ENCODE data around the gene MTCL3.
A peak's percentile ranks its signal among the peaks of the same experiment; 100 is the strongest.

Gene MTCL3

DNA sequence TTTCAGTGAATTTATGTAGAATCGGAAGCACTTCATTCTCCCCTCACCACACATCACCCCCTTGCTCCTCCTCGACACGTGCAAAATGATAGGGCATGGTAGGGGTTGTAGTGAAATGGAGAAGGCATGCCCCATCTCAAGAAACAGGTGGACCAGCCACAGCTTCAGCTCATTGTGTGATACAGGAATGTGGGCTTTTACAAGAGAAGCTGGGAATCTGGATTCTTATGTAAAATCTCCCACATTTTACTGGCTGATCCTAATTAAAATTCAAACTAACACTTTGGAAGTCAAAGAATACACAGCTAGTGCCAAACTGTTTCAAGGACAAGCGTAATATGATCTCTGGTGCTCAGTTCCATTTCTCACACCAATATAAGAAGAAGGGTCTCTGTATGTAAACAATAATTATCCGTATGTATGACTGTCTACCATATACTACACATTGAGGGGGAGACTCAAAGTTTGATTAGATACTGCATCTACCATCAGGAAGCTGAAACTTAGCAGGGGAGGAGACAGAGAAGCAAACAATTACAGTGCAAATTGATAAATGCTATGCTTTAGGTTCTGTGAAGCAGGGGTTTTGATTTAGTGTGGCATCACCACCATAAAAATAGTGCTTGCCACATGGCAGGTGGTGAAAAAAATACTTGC lies 35.6 kb downstream of the MTCL3 start:
- TF ChIP-seq POLR2A (IDR thresholded peaks at IDR 0.05; ENCODE audit: low read depth, low read length) (no peak), TAF1 (IDR thresholded peaks at IDR 0.05; ENCODE audit: borderline replicate concordance, low read depth, low read length) (no peak), POLR2AphosphoS5 (IDR thresholded peaks at IDR 0.05; ENCODE audit: low read depth, low read length) (no peak)
- DNase-seq (ENCODE audit: insufficient read length) (no peak), FAIRE-seq (peak; percentile 5)

DNA sequence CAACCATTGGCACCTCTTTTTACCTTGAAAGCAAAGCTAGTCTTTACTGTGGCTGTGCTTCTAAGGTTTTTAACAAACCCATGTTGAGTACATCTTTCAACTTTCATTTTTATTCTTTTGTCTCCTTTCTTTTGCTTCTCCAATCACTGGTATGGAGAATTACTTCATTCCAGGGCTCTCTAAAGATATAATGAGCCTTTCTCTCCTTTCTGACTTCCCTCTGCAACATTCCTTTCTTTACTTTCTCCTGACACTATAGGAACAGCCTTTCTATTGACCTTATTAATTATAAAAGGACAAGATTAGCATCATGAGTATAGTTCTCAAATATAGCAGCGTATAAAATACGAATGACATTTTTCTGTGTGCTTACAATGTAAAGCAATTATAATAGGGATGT lies 36.8 kb downstream of the MTCL3 start:
- FAIRE-seq (no peak), DNase-seq (ENCODE audit: insufficient read length) (no peak)
- TF ChIP-seq POLR2A (IDR thresholded peaks at IDR 0.05; ENCODE audit: low read depth, low read length) (no peak), TAF1 (IDR thresholded peaks at IDR 0.05; ENCODE audit: borderline replicate concordance, low read depth, low read length) (no peak), POLR2AphosphoS5 (IDR thresholded peaks at IDR 0.05; ENCODE audit: low read depth, low read length) (no peak)

DNA sequence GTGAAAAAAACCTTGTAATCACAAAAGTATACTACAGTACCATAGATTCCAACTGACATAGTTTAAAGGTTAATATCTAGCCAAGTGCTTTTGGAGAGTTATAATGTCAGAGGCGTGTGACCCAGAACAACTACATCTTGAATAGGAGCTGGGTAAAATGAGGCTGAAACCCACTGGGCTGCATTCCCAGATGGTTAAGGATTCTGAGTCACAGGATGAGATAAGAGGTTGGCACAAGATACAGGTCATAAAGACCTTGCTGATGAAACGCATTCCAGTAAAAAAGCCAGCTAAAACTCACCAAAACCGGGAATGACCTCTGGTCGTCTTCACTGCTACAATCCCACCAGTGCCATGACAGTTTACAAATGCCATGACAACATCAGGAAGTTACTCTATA lies 37.5 kb downstream of the MTCL3 start:
- DNase-seq (ENCODE audit: insufficient read length), result no peak
- no peak for FAIRE-seq
- TF ChIP-seq TAF1 (IDR thresholded peaks at IDR 0.05; ENCODE audit: borderline replicate concordance, low read depth, low read length), result no peak
- no peak for TF ChIP-seq POLR2A (IDR thresholded peaks at IDR 0.05; ENCODE audit: low read depth, low read length)
- TF ChIP-seq POLR2AphosphoS5 (IDR thresholded peaks at IDR 0.05; ENCODE audit: low read depth, low read length), result no peak

DNA sequence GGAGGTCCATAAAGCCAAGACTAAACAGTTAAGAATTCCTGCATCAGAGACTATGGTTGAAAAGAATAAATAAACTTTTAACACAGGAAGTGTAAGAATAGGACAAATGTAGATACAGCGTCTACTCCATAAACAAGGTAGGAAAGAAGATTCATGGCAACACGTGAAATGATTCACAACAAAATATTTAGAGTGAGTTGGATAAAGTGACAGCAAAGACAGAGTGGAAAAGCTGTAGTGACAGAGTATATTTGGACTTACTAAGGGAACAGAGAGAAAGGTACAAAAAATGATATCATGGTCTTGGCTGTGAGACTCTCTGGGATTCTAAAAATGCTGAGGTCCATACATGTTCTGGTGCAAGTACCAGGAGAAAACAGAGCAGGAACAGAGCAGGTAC lies 38.0 kb downstream of the MTCL3 start:
- DNase-seq (ENCODE audit: insufficient read length) (no peak), FAIRE-seq (no peak)
- TF ChIP-seq POLR2AphosphoS5 (IDR thresholded peaks at IDR 0.05; ENCODE audit: low read depth, low read length), result no peak

DNA sequence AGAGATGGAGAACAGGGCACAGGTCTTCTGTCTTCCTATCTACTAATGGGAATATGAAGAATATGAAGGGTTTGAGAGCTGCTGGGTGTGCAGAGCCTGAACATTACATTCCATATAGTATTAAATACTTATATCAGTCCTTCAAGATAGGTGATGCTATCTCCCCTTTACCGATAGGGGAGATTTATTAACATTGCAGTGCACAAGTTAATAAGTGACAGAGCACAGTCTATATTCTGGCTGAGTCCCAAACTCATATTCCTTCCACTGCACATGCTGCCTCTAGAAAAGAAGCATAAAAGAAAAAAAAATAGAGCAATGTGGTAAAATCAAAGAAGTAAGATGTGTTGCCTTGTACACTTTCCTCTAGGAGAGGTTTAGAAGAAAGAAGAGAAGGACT lies 41.5 kb downstream of the MTCL3 start:
- no peak for DNase-seq (ENCODE audit: insufficient read length)
- no peak for FAIRE-seq
- TF ChIP-seq POLR2A (IDR thresholded peaks at IDR 0.05; ENCODE audit: low read depth, low read length) (no peak), POLR2AphosphoS5 (IDR thresholded peaks at IDR 0.05; ENCODE audit: low read depth, low read length) (no peak), TAF1 (IDR thresholded peaks at IDR 0.05; ENCODE audit: borderline replicate concordance, low read depth, low read length) (no peak)

DNA sequence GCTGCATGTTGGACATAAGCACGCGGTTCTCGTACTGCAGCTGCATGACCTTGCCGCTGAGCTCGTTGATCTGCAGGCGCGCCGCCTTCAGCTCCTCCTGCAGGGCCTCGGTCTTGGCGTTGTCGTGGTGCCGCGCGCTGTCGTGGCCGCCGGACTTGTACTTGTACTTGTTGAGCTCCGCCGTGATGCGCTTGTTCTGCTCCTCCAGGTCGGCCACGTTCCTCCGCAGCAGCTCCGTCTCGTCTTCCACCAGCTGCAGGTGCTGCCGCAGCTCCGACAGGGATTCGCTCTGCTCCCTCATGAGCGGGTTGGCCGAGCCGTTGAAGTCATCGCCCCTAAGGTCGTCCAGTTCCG lies 43.3 kb downstream of the MTCL3 start:
- TF ChIP-seq POLR2AphosphoS5 (IDR thresholded peaks at IDR 0.05; ENCODE audit: low read depth, low read length), result no peak
- TF ChIP-seq POLR2A (IDR thresholded peaks at IDR 0.05; ENCODE audit: low read depth, low read length), result no peak
- TF ChIP-seq TAF1 (IDR thresholded peaks at IDR 0.05; ENCODE audit: borderline replicate concordance, low read depth, low read length), result no peak
- DNase-seq (ENCODE audit: insufficient read length), result no peak
- FAIRE-seq, result no peak

DNA sequence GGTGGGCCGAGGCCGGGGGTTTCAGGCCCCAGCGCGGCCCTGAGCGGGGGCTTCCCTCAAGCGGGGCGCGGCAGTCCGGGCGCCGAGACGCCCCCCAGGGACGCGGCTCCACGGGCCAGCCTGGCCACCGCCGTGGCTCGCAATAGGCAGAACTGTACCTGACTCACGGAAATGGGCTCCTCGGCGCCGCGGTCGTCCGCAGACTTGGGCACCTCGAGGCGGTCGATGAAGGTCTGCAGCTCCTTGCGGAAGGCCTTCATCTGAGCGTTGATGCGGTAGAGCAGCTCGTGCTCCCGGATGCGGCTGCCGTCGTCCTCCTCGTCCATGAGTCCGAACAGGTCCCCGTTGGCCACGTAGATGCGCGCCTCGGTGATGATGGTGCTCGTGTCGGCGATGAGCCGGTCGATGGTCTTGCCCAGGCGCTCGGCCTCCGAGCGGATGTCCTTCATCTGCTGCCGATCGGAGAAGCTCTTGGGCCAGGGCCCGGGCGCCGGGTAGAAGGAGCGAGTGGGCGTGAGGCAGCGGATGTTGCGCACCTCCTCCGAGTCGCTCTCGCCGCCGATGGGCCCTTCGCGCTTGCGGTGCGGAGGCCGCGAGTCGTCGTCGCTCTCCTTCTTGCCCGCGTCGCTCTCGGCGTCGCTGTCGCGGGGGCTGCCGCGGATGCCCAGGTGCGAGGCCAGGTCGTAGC lies 43.9 kb downstream of the MTCL3 start:
- no peak for FAIRE-seq
- DNase-seq (ENCODE audit: insufficient read length), result no peak
- TF ChIP-seq TAF1 (IDR thresholded peaks at IDR 0.05; ENCODE audit: borderline replicate concordance, low read depth, low read length), result no peak
- no peak for TF ChIP-seq POLR2A (IDR thresholded peaks at IDR 0.05; ENCODE audit: low read depth, low read length)
- no peak for TF ChIP-seq POLR2AphosphoS5 (IDR thresholded peaks at IDR 0.05; ENCODE audit: low read depth, low read length)

DNA sequence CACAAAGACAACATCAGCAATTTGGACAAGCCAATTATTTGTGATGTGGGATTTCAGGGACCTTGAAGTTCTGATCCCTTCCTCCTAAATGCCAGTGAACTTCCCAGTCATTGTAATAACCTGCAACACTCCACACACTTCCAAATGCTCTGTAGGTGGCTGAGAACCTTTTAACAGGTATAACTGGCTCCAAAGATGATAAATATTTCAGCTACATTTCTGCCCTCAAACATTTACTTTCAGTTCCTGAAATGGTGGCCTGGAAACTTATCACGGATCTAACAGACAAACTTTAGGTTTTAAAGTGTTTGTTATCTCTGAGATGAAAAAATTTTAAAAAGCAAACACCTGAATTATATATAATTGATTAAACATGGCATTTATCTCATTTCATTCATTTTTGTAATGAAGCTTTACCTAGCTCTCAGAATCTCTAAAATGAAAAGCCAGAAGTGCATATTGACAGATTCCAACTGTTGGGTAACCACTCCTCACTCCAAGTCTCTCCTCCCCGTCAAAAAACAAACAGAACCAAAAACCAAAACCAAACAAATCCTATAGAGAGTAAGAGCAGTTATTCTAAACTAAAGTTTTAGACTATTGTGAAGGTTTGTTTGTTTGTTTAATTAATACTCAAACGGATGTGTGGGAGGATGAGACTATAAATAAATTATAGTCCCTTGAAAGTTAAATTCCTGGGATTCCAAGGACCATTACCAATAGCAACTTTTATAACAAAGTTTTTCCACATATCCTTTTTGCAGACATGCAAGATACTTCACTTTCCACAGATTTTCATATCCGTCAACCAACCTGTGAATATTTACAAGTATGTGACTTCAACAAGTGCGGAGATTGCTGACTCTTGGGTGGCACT lies 47.5 kb downstream of the MTCL3 start:
- DNase-seq (ENCODE audit: insufficient read length) (no peak), FAIRE-seq (no peak)
- TF ChIP-seq POLR2A (IDR thresholded peaks at IDR 0.05; ENCODE audit: low read depth, low read length) (no peak), POLR2AphosphoS5 (IDR thresholded peaks at IDR 0.05; ENCODE audit: low read depth, low read length) (no peak), TAF1 (IDR thresholded peaks at IDR 0.05; ENCODE audit: borderline replicate concordance, low read depth, low read length) (no peak)

DNA sequence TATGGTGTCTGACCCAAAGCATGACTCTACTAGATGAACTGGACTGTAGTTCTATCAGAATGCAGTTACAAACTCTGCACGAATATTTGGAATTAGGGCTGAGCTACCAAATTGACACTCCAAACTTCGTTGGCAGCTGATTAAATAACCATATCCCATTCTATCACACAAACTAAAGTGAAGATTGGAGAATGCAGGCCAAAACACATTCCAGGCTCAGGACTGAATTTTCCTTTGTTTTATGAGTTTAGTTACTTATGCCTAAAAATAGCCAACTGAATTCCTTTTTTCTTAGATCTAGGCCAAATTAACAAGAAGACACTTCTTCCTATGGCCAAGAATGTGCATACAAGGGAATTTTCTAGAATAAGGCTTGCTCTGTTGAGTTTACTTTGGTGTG lies 50.2 kb downstream of the MTCL3 start:
- TF ChIP-seq POLR2A (IDR thresholded peaks at IDR 0.05; ENCODE audit: low read depth, low read length) (no peak), POLR2AphosphoS5 (IDR thresholded peaks at IDR 0.05; ENCODE audit: low read depth, low read length) (no peak), TAF1 (IDR thresholded peaks at IDR 0.05; ENCODE audit: borderline replicate concordance, low read depth, low read length) (no peak)
- FAIRE-seq (no peak), DNase-seq (ENCODE audit: insufficient read length) (no peak)

DNA sequence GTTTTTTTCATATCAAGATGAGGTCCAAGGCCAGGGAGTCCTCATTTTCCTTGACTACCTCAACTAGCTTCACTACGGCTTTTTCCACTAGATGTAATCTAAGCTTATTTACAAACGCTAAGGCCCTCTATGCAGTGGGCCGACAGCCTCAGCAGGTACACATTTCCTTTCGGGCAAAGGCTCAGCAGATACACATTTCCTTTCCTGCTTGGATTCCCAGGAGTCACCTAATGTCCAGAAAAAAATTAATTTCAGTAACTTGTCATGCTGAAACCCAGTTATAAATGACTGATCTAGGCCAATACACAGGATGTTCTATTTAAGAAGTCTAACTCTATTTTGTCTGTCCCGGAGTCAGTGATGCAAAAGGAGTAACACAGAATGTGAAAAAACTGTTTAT lies 52.7 kb downstream of the MTCL3 start:
- no peak for FAIRE-seq
- no peak for DNase-seq (ENCODE audit: insufficient read length)
- TF ChIP-seq POLR2AphosphoS5 (IDR thresholded peaks at IDR 0.05; ENCODE audit: low read depth, low read length) (no peak), POLR2A (IDR thresholded peaks at IDR 0.05; ENCODE audit: low read depth, low read length) (no peak), TAF1 (IDR thresholded peaks at IDR 0.05; ENCODE audit: borderline replicate concordance, low read depth, low read length) (no peak)

DNA sequence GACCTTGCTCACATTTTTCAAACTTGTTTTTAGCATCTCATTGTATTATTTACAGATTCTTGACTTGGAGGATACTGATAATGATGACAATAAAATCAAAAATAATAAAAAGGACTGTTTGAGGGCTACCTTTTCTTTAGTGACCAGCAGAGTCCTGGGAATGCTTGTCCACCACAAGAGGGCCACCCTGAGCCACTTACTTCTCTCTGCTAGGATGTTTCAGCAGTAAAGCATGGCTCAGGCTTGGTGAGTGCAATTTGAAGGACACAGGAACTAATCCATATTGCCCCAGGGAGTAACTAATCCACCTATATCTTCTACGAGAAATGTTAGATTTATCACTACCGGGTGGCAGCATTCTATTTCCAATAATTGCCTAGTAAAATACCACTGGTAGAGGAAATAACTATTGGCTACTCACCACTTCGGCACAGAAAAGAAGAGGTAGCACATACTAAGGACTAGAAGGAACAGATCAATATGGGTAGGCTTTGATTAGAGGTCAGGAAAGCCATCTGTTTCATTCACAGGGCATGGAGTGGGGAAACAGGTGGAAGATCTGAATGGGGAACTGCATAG lies 54.2 kb downstream of the MTCL3 start:
- TF ChIP-seq POLR2AphosphoS5 (IDR thresholded peaks at IDR 0.05; ENCODE audit: low read depth, low read length), result no peak
- TF ChIP-seq TAF1 (IDR thresholded peaks at IDR 0.05; ENCODE audit: borderline replicate concordance, low read depth, low read length), result no peak
- no peak for TF ChIP-seq POLR2A (IDR thresholded peaks at IDR 0.05; ENCODE audit: low read depth, low read length)
- DNase-seq (ENCODE audit: insufficient read length) (no peak), FAIRE-seq (peak; percentile 86)
